Sigmoid colon (tissue), 7 donors: ENCODE measurements around the gene DNAJC8. TPM values are rescaled to one million over a fixed set of nuclear protein-coding genes. Genes with fewer than 3 reads are reported as not detected.

Experiments used
- DNase-seq: peaks from one replicate; pipeline ENCODE4 v3.0.0-alpha.2; 2019
- H3K27ac ChIP-seq, 4 donors: fragments of 200-600 bp; sonication (generic); one replicate each; pipeline ENCODE4 v1.5.1; 2016 to 2019; ENCODE audit warnings: mild to moderate bottlenecking in 1 of 4
- H3K27me3 ChIP-seq, 3 donors: fragments of 200-600 bp; sonication (generic); one replicate each; pipeline ENCODE4 v1.5.1; 2019; ENCODE audit warnings: mild to moderate bottlenecking in 1 of 3
- H3K36me3 ChIP-seq, 4 donors: fragments of 200-600 bp; sonication (generic); one replicate each; pipeline ENCODE4 v1.5.1; 2016 to 2019
- H3K4me1 ChIP-seq, 4 donors: fragments of 200-600 bp; sonication (generic); one replicate each; pipeline ENCODE4 v1.5.1; 2017 to 2019
- H3K4me3 ChIP-seq, 4 donors: fragments of 200-600 bp; sonication (generic); one replicate each; pipeline ENCODE4 v1.5.1; 2017 to 2019; ENCODE audit warnings: mild to moderate bottlenecking in 2 of 4, moderate library complexity in 1 of 4
- H3K9me3 ChIP-seq, 4 donors: fragments of 200-600 bp in 3 of 4; sonication (generic) in 3 of 4; one replicate each; pipeline versions ENCODE4 v1.5.1 to v1.6.1; 2013 to 2019
- CTCF ChIP-seq, 4 experiments: fragments of 450-650 bp in 3 of 4; fragments of 200-600 bp in 1 of 4; IDR thresholded peaks; one replicate each; pipeline ENCODE4 v1.5.1; 2016 to 2019; ENCODE audit warnings: antibody characterized with exemption in 4 of 4, mild to moderate bottlenecking in 3 of 4, moderate library complexity in 2 of 4
- EP300 ChIP-seq, 4 donors: sonication (generic); formaldehyde crosslinking; IDR thresholded peaks; one replicate each; pipeline ENCODE4 v1.6.1; 2017; ENCODE audit warnings: antibody characterized with exemption in 4 of 4
- POLR2A ChIP-seq, 2 donors: fragments of 450-650 bp; IDR thresholded peaks; one replicate each; pipeline ENCODE4 v1.6.1; 2016; ENCODE audit warnings: antibody characterized with exemption in 2 of 2, mild to moderate bottlenecking in 2 of 2, moderate library complexity in 2 of 2
- POLR2AphosphoS5 ChIP-seq, 4 donors: sonication (generic); formaldehyde crosslinking; IDR thresholded peaks; one replicate each; pipeline ENCODE4 v1.6.1; 2017; ENCODE audit warnings: antibody characterized with exemption in 4 of 4
- WGBS, 2 donors: extraction: QIAGEN DNeasy Blood & Tissue Kit; methylation state at CpG; one replicate each; pipeline ENCODE4 v1.1.7; 2013; 5-methylcytosine and 5-hydroxymethylcytosine counted together
- intact Hi-C: fragments of 100-400 bp; cut with DNase I; formaldehyde crosslinking; loops from one replicate; pipeline ENCODE4 v1.15.1; 2023
- polyA plus RNA-seq, 3 donors: library from polyadenylated mRNA; stranded (reverse); fragments of 200-250 nt; gene quantifications; one replicate each; pipeline ENCODE4 v1.2.3, GENCODE V29; 2013
- total RNA-seq, 4 donors: library from RNA; depleted of rRNA; stranded (reverse); fragments of >200 nt; gene quantifications; one replicate each; pipeline ENCODE4 v1.1.0, GENCODE V29; 2016
- donor health status: healthy with polysubstance abuse.
- donor health status: Bipolar disorder and iron deficiency.
- donor health status: healthy.

The DNAJC8 gene
- total and polyA plus RNA-seq, 7 donors = 64.5 to 94.3 (median 87.8) TPM

DNA sequence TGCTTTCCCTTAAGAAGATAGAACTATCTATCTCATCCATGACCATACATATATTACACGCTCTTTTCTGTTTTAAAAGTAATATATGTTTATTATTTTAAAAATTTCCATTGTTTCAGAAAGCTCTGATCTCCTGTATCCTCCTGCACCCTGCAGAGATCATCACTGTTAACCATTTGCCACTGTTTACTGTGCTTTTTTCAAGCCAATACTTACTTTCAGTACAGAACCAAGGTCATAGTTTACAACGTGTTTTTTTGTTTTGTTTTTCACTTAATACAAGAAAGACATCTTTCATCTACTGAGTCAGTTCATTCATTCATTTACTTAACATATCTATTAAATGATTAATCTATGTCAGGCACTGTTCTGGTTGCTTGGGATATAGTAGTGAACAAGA lies 36.7 kb upstream of the DNAJC8 start:
- no peak overlapping the region for H3K27ac ChIP-seq
- intact Hi-C loops = loop anchor here (5.0 kb wide), 1 partner anchor 53 kb away; no protein-coding TSS in a partner anchor
- TF ChIP-seq POLR2A (IDR thresholded peaks at IDR 0.05) (no peak), POLR2AphosphoS5 (IDR thresholded peaks at IDR 0.05) (no peak), CTCF (IDR thresholded peaks at IDR 0.05) (no peak), EP300 (IDR thresholded peaks at IDR 0.05) (no peak)

GRCh38 chr1:28267633-28268032 lies 34.8 kb upstream of the DNAJC8 start:
- no peaks in the 10 kb centered on the region for H3K9me3 ChIP-seq
- H3K36me3 ChIP-seq = peaks cover 0 to 38% (median 12%) of the 10 kb centered on the region in 4 donors
- intact Hi-C loops = loop anchor here (5.0 kb wide), 1 partner anchor 55 kb away; no protein-coding TSS in a partner anchor
- peaks cover 0 to 5% (median 0%) of the 10 kb centered on the region in 4 donors for H3K4me1 ChIP-seq
- H3K27me3 ChIP-seq = no peaks in the 10 kb centered on the region
- WGBS, 2 donors = 90 to 92% methylated on average over 2 of the region's 2 CpGs
- no peak overlapping the region for H3K4me3 ChIP-seq
- no peak overlapping the region for H3K27ac ChIP-seq
- TF ChIP-seq POLR2A (IDR thresholded peaks at IDR 0.05) (no peak), EP300 (IDR thresholded peaks at IDR 0.05) (no peak), POLR2AphosphoS5 (IDR thresholded peaks at IDR 0.05) (no peak), CTCF (IDR thresholded peaks at IDR 0.05) (no peak)
- peak; percentile 1 for DNase-seq

More for the DNA sequence above, 36.7 kb upstream of the DNAJC8 start:
- H3K27me3 ChIP-seq = no peaks in the 10 kb centered on the region
- peaks cover 0 to 5% (median 0%) of the 10 kb centered on the region in 4 donors for H3K4me1 ChIP-seq
- no peaks in the 10 kb centered on the region for H3K9me3 ChIP-seq
- H3K36me3 ChIP-seq = peaks cover 7 to 57% (median 30%) of the 10 kb centered on the region in 4 donors
- 56 to 84% methylated on average over 2 of the region's 2 CpGs for WGBS, 2 donors
- no peak for DNase-seq
- H3K4me3 ChIP-seq = no peak overlapping the region

DNA sequence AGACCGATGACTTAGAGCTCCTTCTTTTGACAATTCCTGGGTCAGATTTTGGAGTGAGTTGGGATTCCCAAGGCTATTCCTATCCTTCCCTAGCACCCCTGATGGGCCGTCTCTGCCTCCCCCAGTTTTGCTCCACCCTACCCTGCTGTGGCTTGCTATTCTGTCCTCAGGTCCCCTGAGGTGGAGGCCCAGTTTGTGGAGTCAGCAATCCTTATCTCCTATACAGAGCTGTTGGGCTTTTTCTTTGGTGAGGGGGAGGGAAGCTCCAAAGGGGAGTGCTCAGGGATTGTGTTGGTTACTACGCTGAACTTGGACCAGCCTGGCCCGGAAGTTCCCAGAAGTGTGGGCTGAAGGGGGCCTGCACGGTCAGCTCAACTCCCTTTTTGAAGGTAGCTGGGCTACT lies 34.1 kb upstream of the DNAJC8 start:
- Histone ChIP-seq H3K27me3 (no peaks in the 10 kb centered on the region), H3K27ac (no peak overlapping the region), H3K36me3 (peaks cover 0 to 31% (median 6%) of the 10 kb centered on the region in 4 donors), H3K9me3 (no peaks in the 10 kb centered on the region), H3K4me3 (no peak overlapping the region), H3K4me1 (peaks cover 0 to 5% (median 2%) of the 10 kb centered on the region in 4 donors)
- DNase-seq = peak; percentile 54
- WGBS, 2 donors = 86 to 89% methylated on average over 5 of the region's 5 CpGs
- TF ChIP-seq EP300 (IDR thresholded peaks at IDR 0.05) (no peak), POLR2A (IDR thresholded peaks at IDR 0.05) (no peak), POLR2AphosphoS5 (IDR thresholded peaks at IDR 0.05) (no peak), CTCF (IDR thresholded peaks at IDR 0.05) (no peak)
- intact Hi-C loops = loop anchor here (5.0 kb wide), 1 partner anchor 55 kb away; no protein-coding TSS in a partner anchor

- intact Hi-C loops = loop anchor here (5.0 kb wide), 1 partner anchor 57 kb away; no protein-coding TSS in a partner anchor
- Histone ChIP-seq H3K9me3 (no peaks in the 10 kb centered on the region), H3K27ac (no peak overlapping the region), H3K36me3 (peaks cover 0 to 17% (median under 1%) of the 10 kb centered on the region in 4 donors), H3K27me3 (no peaks in the 10 kb centered on the region), H3K4me3 (no peak overlapping the region), H3K4me1 (peaks cover 0 to 18% (median 12%) of the 10 kb centered on the region in 4 donors)
- 93 to 95% methylated on average over 8 of the region's 8 CpGs for WGBS, 2 donors
- peak; percentile 35 for DNase-seq
- TF ChIP-seq POLR2AphosphoS5 (IDR thresholded peaks at IDR 0.05) (no peak), EP300 (IDR thresholded peaks at IDR 0.05) (no peak), POLR2A (IDR thresholded peaks at IDR 0.05) (no peak), CTCF (IDR thresholded peaks at IDR 0.05) (no peak)
These were observed 32.7 kb upstream of the DNAJC8 start for GRCh38 chr1:28265577-28265976.
